Endodermal cell (in vitro differentiated cells): ENCODE measurements around the gene OS9. TPM values are rescaled to one million over a fixed set of nuclear protein-coding genes. Genes with fewer than 3 reads are reported as not detected.

ENCODE experiments used
- DNase-seq: peaks from one replicate; pipeline ENCODE4 v3.0.0-alpha.2; 2017
- H3K27ac ChIP-seq: 2 replicates; pipeline ENCODE4 v1.5.1; 2013; ENCODE audit warnings: mild to moderate bottlenecking, low read depth, low read length, moderate library complexity
- H3K27me3 ChIP-seq: 2 replicates; pipeline ENCODE4 v1.6.1; 2013; ENCODE audit warnings: mild to moderate bottlenecking, low read length, moderate library complexity; ENCODE audit not compliant: insufficient read depth, control insufficient read depth, poor library complexity, severe bottlenecking
- H3K36me3 ChIP-seq: 2 replicates; pipeline ENCODE4 v1.7.0; 2013; ENCODE audit warnings: mild to moderate bottlenecking, low read length, moderate library complexity; ENCODE audit not compliant: control insufficient read depth, insufficient read depth
- H3K4me1 ChIP-seq: one replicate; pipeline ENCODE4 v1.7.0; 2013; ENCODE audit warnings: low read length; ENCODE audit not compliant: control insufficient read depth, insufficient read depth
- H3K4me3 ChIP-seq: 2 replicates; pipeline ENCODE4 v1.5.1; 2013; ENCODE audit warnings: mild to moderate bottlenecking, low read length, moderate library complexity
- H3K9ac ChIP-seq: 2 replicates; pipeline ENCODE4 v1.6.1; 2013; ENCODE audit warnings: mild to moderate bottlenecking, low read length, moderate library complexity; ENCODE audit not compliant: poor library complexity, severe bottlenecking; ENCODE audit errors: extremely low read depth
- H3K9me3 ChIP-seq: 2 replicates; pipeline ENCODE4 v1.6.1; 2013; ENCODE audit warnings: mild to moderate bottlenecking, low read length, moderate library complexity; ENCODE audit not compliant: control insufficient read depth
- H3K27ac Mint-ChIP-seq: 2 replicates; pipeline ENCODE4 v1.8.0; 2020; ENCODE audit warnings: mixed read lengths
- H3K27me3 Mint-ChIP-seq: 2 replicates; pipeline ENCODE4 v1.8.0; 2021; ENCODE audit warnings: mild to moderate bottlenecking, mixed read lengths; ENCODE audit not compliant: insufficient read depth
- H3K36me3 Mint-ChIP-seq: 2 replicates; pipeline ENCODE4 v1.8.0; 2020; ENCODE audit warnings: low read depth, mixed read lengths
- H3K4me1 Mint-ChIP-seq: 2 replicates; pipeline ENCODE4 v1.8.0; 2020; ENCODE audit warnings: mixed read lengths
- H3K4me3 Mint-ChIP-seq: 2 replicates; pipeline ENCODE4 v1.8.0; 2020; ENCODE audit warnings: mild to moderate bottlenecking, moderate library complexity, mixed read lengths
- H3K9me3 Mint-ChIP-seq: 2 replicates; pipeline ENCODE4 v1.8.0; 2020; ENCODE audit warnings: mild to moderate bottlenecking, mixed read lengths
- WGBS, 2 experiments: methylation state at CpG; one replicate each; pipeline versions ENCODE4 v1.1.5 to v1.1.7; 2013; ENCODE audit warnings: missing lambda C conversion rate in 2 of 2, mixed read lengths in 1 of 2; ENCODE audit not compliant: insufficient coverage in 1 of 2, insufficient read length in 1 of 2; 5-methylcytosine and 5-hydroxymethylcytosine counted together
- total RNA-seq, 2 donors: library from RNA; stranded (reverse); fragmentation: NEBNext Ultra II Directional in 1 of 2; extraction: Animal tissue kit (Norgen Biotek cat#: 25700) in 1 of 2; gene quantifications; 2 replicates in 1 of 2; 3 replicates in 1 of 2; pipeline ENCODE4 v1.2.1, GENCODE V29; 2021
- TF ChIP-seq, protein P1 (sequence below): fragments of 200-600 bp; sonication (generic); conservative IDR thresholded peaks from 2 replicates; pipeline ENCODE4 v1.5.0; 2021; ENCODE audit warnings: antibody characterized with exemption, mild to moderate bottlenecking

OS9 gene
- total RNA-seq, 2 donors from 2014 or later, result 108 to 142 TPM

GRCh38 chr12:57717846-57718640 is 24.1 kb downstream of the OS9 start:
- Histone ChIP-seq H3K9ac (no peak overlapping the region), H3K9me3 (no peaks in the 10 kb centered on the region), H3K27ac (no peak overlapping the region), H3K4me3 (no peak overlapping the region), H3K36me3 (peaks cover 27% of the 10 kb centered on the region), H3K27me3 (peaks cover 5% of the 10 kb centered on the region), H3K4me1 (no peaks in the 10 kb centered on the region)
- no peak overlapping the region for H3K4me3 Mint-ChIP-seq
- H3K36me3 Mint-ChIP-seq, result peaks cover 52% of the 10 kb centered on the region
- WGBS, 2 experiments, result 94 to 97% methylated on average over 19 to 22 of the region's 22 CpGs
- H3K4me1 Mint-ChIP-seq, result no peaks in the 10 kb centered on the region
- TF ChIP-seq, protein P1, sequence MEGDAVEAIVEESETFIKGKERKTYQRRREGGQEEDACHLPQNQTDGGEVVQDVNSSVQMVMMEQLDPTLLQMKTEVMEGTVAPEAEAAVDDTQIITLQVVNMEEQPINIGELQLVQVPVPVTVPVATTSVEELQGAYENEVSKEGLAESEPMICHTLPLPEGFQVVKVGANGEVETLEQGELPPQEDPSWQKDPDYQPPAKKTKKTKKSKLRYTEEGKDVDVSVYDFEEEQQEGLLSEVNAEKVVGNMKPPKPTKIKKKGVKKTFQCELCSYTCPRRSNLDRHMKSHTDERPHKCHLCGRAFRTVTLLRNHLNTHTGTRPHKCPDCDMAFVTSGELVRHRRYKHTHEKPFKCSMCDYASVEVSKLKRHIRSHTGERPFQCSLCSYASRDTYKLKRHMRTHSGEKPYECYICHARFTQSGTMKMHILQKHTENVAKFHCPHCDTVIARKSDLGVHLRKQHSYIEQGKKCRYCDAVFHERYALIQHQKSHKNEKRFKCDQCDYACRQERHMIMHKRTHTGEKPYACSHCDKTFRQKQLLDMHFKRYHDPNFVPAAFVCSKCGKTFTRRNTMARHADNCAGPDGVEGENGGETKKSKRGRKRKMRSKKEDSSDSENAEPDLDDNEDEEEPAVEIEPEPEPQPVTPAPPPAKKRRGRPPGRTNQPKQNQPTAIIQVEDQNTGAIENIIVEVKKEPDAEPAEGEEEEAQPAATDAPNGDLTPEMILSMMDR, result no peak
- DNase-seq, result no peak
- no peaks in the 10 kb centered on the region for H3K9me3 Mint-ChIP-seq
- H3K27ac Mint-ChIP-seq, result no peak overlapping the region
- peaks cover 5% of the 10 kb centered on the region for H3K27me3 Mint-ChIP-seq

DNA sequence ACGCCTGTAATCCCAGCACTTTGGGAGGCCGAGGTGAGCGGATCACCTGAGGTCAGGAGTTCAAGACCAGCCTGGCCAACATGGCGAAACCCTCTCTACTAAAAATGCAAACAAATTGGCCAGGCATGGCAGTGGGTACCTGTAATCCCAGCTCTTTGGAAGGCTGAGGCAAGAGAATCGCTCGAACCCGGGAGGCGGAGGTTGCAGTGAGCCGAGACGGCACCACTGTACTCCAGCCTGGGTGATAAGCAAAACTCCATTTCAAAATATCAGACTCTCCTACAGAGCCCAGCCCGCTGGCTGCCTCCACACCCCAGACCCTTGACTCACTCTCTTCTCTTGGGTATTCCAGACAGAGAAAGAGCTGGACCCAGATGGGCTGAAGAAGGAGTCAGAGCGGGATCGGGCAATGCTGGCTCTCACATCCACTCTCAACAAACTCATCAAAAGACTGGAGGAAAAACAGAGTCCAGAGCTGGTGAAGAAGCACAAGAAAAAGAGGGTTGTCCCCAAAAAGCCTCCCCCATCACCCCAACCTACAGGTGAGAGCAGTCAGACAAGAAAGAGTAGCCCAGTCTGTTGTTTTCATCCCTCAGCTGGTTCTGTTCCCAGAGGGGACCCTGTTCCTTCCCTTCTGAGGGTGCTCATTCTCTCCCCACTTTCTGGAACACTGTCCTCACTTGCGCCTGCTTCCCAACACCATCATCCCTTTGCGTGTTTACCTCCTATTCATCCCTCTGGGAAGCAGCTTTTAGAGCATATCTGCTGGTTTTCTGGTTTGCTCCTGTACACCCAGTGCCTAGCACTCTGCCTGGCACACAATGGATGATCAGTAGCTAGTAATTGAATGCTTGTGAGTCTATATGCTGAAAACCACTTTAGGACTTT is 25.0 kb downstream of the OS9 start:
- Mint-ChIP-seq H3K9me3 (no peaks in the 10 kb centered on the region), H3K27me3 (peaks cover 13% of the 10 kb centered on the region), H3K4me1 (no peaks in the 10 kb centered on the region), H3K4me3 (no peak overlapping the region), H3K27ac (no peak overlapping the region), H3K36me3 (peaks cover 49% of the 10 kb centered on the region)
- no peaks in the 10 kb centered on the region for H3K4me1 ChIP-seq
- DNase-seq, result no peak
- H3K9me3 ChIP-seq, result no peaks in the 10 kb centered on the region
- H3K27me3 ChIP-seq, result peaks cover 13% of the 10 kb centered on the region
- no peak overlapping the region for H3K4me3 ChIP-seq
- H3K36me3 ChIP-seq, result peaks cover 27% of the 10 kb centered on the region
- no peak overlapping the region for H3K9ac ChIP-seq
- no peak overlapping the region for H3K27ac ChIP-seq
- 95 to 96% methylated on average over 11 to 15 of the region's 15 CpGs for WGBS, 2 experiments
- TF ChIP-seq, protein P1, result no peak

GRCh38 chr12:57719777-57720605 is 26.1 kb downstream of the OS9 start:
- Mint-ChIP-seq H3K36me3 (peaks cover 49% of the 10 kb centered on the region), H3K4me3 (no peak overlapping the region), H3K27me3 (peaks cover 24% of the 10 kb centered on the region), H3K27ac (no peak overlapping the region), H3K9me3 (no peaks in the 10 kb centered on the region), H3K4me1 (no peaks in the 10 kb centered on the region)
- Histone ChIP-seq H3K9ac (no peak overlapping the region), H3K4me3 (no peak overlapping the region), H3K27ac (no peak overlapping the region), H3K9me3 (no peaks in the 10 kb centered on the region), H3K36me3 (peaks cover 27% of the 10 kb centered on the region), H3K27me3 (peaks cover 24% of the 10 kb centered on the region), H3K4me1 (no peaks in the 10 kb centered on the region)
- DNase-seq, result no peak
- 92 to 97% methylated on average over 10 to 19 of the region's 20 CpGs for WGBS, 2 experiments
- TF ChIP-seq, protein P1, result no peak
